K562 (cell line): ENCODE results near the gene TMEM132C. TPM values are rescaled to one million over a fixed set of nuclear protein-coding genes. Genes with fewer than 3 reads are reported as not detected.

ENCODE experiments used
- ATAC-seq: fragments of 200-7000 bp; cut with Tn5 transposase; 3 replicates; pipeline ENCODE4 v1.9.1; 2020; ENCODE audit warnings: moderate library complexity
- BruUV-seq: library from RNA; stranded (reverse); fragments of 400-500 nt; replicated peaks from 2 replicates; lab custom pipeline; 2021; lab: Mats Ljungman, UMichigan
- CTCF ChIA-PET: fragments of 300-600 bp; formaldehyde crosslinking; extraction: SDS; loops from one replicate; lab custom pipeline; 2021; ENCODE audit warnings: low intra/inter-chr PET ratio; lab: Yijun Ruan, JAX
- POLR2A ChIA-PET: fragments of 300-600, 350-650 bp; sonication (Branson Sonifier 250); formaldehyde crosslinking; extraction: SDS; loops from one replicate; lab custom pipeline; 2021; ENCODE audit warnings: antibody characterized with exemption, inconsistent platforms; lab: Yijun Ruan, JAX
- DNase-seq, 4 experiments: peaks; one replicate each; pipeline versions ENCODE4 v3.0.0 to v3.0.0-alpha.2; 2011 to 2018; ENCODE audit warnings: low spot score in 3 of 4, mixed read lengths in 3 of 4; ENCODE audit errors: extremely low read depth in 1 of 4
- FAIRE-seq: peaks from 2 replicates; lab custom pipeline; 2011; peaks lifted over from hg19 to GRCh38; lab: Jason Lieb, UNC
- H2AFZ ChIP-seq: 2 replicates; pipeline ENCODE4 v1.6.0; 2011; ENCODE audit warnings: low read depth, low read length, control low read depth, inconsistent platforms
- H3K27ac ChIP-seq: fragments of 200-600 bp; 3 replicates; pipeline ENCODE4 v1.8.0; 2011; ENCODE audit warnings: low read depth, mild to moderate bottlenecking, control low read depth, inconsistent platforms, low read length, moderate library complexity, mixed read lengths; ENCODE audit errors: extremely low read depth
- H3K27me3 ChIP-seq, 2 experiments: fragments of 300-600 bp in 1 of 2; 2 replicates in 1 of 2; 3 replicates in 1 of 2; pipeline versions ENCODE4 v1.6.0 to v1.8.0; 2011; ENCODE audit warnings: inconsistent platforms in 2 of 2, low read length in 2 of 2, mild to moderate bottlenecking in 1 of 2, mixed read lengths in 1 of 2, moderate library complexity in 1 of 2; ENCODE audit not compliant: control insufficient read depth in 2 of 2, insufficient read depth in 2 of 2
- H3K36me3 ChIP-seq: fragments of 300-600 bp; 3 replicates; pipeline ENCODE4 v1.8.0; 2011; ENCODE audit warnings: mild to moderate bottlenecking, low read length, inconsistent platforms; ENCODE audit not compliant: control insufficient read depth, insufficient read depth
- H3K4me1 ChIP-seq, 2 experiments: fragments of 200-600 bp in 1 of 2; replicated peaks in 1 of 2; 2 replicates in 1 of 2; 3 replicates in 1 of 2; pipeline versions ENCODE4 v1.5.1 to v1.8.0; 2011; ENCODE audit warnings: inconsistent platforms in 2 of 2, low read length in 2 of 2, mild to moderate bottlenecking in 1 of 2, mixed read lengths in 1 of 2, moderate library complexity in 1 of 2; ENCODE audit not compliant: control insufficient read depth in 2 of 2, insufficient read depth in 2 of 2
- H3K4me2 ChIP-seq: 2 replicates; pipeline ENCODE4 v1.6.1; 2011; ENCODE audit warnings: low read length, control low read depth, inconsistent platforms, mixed read lengths; ENCODE audit not compliant: insufficient read depth
- H3K4me3 ChIP-seq: fragments of 200-600 bp; sonication (generic), shearing (Covaris generic); 2 replicates; pipeline ENCODE4 v1.5.1; 2016; ENCODE audit warnings: control low read depth, inconsistent platforms
- H3K79me2 ChIP-seq: fragments of 200-600 bp; 3 replicates; pipeline ENCODE4 v1.8.0; 2011; ENCODE audit warnings: low read length, inconsistent platforms; ENCODE audit not compliant: control insufficient read depth, insufficient read depth
- H3K9ac ChIP-seq, 2 experiments: 2 replicates each; pipeline versions ENCODE4 v1.6.0 to v1.6.1; 2011; ENCODE audit warnings: low read depth in 2 of 2, low read length in 2 of 2, control low read depth in 1 of 2, inconsistent platforms in 1 of 2, mild to moderate bottlenecking in 1 of 2, mixed read lengths in 1 of 2; ENCODE audit not compliant: insufficient read depth in 1 of 2
- H3K9me1 ChIP-seq: one replicate; pipeline ENCODE4 v1.6.0; 2011; ENCODE audit warnings: inconsistent platforms, mild to moderate bottlenecking, low read length, moderate library complexity; ENCODE audit not compliant: control insufficient read depth, insufficient read depth
- H3K9me3 ChIP-seq: replicated peaks from 2 replicates; pipeline ENCODE4 v1.5.1; 2011; ENCODE audit warnings: low read depth, low read length, inconsistent platforms; ENCODE audit not compliant: control insufficient read depth, insufficient read depth
- H4K20me1 ChIP-seq: replicated peaks from 2 replicates; pipeline ENCODE4 v1.6.1; 2011; ENCODE audit warnings: low read length, inconsistent platforms, mixed read lengths; ENCODE audit not compliant: control insufficient read depth, insufficient read depth
- ARID2 ChIP-seq: fragments of 450-650 bp; IDR thresholded peaks from 2 replicates; pipeline ENCODE4 v1.6.1; 2017; ENCODE audit warnings: antibody characterized with exemption, mild to moderate bottlenecking
- BHLHE40 ChIP-seq: IDR thresholded peaks from 2 replicates; pipeline ENCODE4 v1.6.1; 2011; ENCODE audit warnings: low read length, improper control_type of control experiment
- BRCA1 ChIP-seq, 2 experiments: fragments of 450-650 bp in 1 of 2; sonication (generic) in 1 of 2; formaldehyde crosslinking in 1 of 2; IDR thresholded peaks; 2 replicates each; pipeline versions ENCODE4 v1.5.0 to v1.6.1; 2017 to 2020; ENCODE audit warnings: mild to moderate bottlenecking in 1 of 2, missing genetic modification reagents in 1 of 2
- CEBPB ChIP-seq: fragments of 450-650 bp; IDR thresholded peaks from 2 replicates; pipeline ENCODE4 v1.6.1; 2016; ENCODE audit warnings: missing genetic modification characterization, missing compliant biosample characterization
- JUNB ChIP-seq: fragments of 450-650 bp; formaldehyde crosslinking; conservative IDR thresholded peaks from 2 replicates; pipeline ENCODE4 v1.4.0; 2020; ENCODE audit warnings: mild to moderate bottlenecking
- MAZ ChIP-seq, 2 experiments: fragments of 450-650 bp in 1 of 2; sonication (generic) in 1 of 2; formaldehyde crosslinking; IDR thresholded peaks in 1 of 2; conservative IDR thresholded peaks in 1 of 2; 2 replicates each; pipeline versions ENCODE4 v1.4.0 to v1.5.0; 2020; ENCODE audit warnings: mild to moderate bottlenecking in 1 of 2, missing genetic modification reagents in 1 of 2
- NR4A1 ChIP-seq, 2 experiments: fragments of 250-450 bp in 1 of 2; fragments of 450-650 bp in 1 of 2; sonication (Bioruptor Pico) in 1 of 2; IDR thresholded peaks; 2 replicates each; pipeline versions ENCODE4 v1.4.0 to v1.6.1; 2016 to 2020; ENCODE audit warnings: mild to moderate bottlenecking in 2 of 2, missing compliant biosample characterization in 1 of 2, missing genetic modification characterization in 1 of 2, moderate library complexity in 1 of 2
- SIN3A ChIP-seq, 2 experiments: fragments of 150-350 bp in 1 of 2; IDR thresholded peaks; 2 replicates each; pipeline ENCODE4 v1.6.1; 2011 to 2016; ENCODE audit warnings: borderline replicate concordance in 2 of 2, low read depth in 2 of 2, low read length in 2 of 2, mild to moderate bottlenecking in 2 of 2, moderate library complexity in 2 of 2; ENCODE audit not compliant: control insufficient read depth in 1 of 2
- SNRNP70 ChIP-seq: fragments of 200-400 bp; formaldehyde crosslinking; optimal IDR thresholded peaks from 2 replicates; pipeline ENCODE3; 2017; ENCODE audit warnings: low read depth, low read length
- ZBTB8A ChIP-seq: fragments of 450-650 bp; IDR thresholded peaks from 2 replicates; pipeline ENCODE4 v1.6.1; 2018; ENCODE audit warnings: mild to moderate bottlenecking, moderate library complexity; ENCODE audit not compliant: partially characterized antibody
- ZFP36 ChIP-seq: fragments of 150-350 bp; IDR thresholded peaks from 2 replicates; pipeline ENCODE4 v1.6.1; 2018; ENCODE audit warnings: low read length, low read depth; ENCODE audit not compliant: partially characterized antibody
- ZNF140 ChIP-seq: fragments of 250-450 bp; sonication (Bioruptor Pico); IDR thresholded peaks from 2 replicates; pipeline ENCODE4 v1.8.0; 2021; ENCODE audit warnings: moderate library complexity, mild to moderate bottlenecking, inconsistent platforms
- ZNF311 ChIP-seq: fragments of 250-450 bp; sonication (Bioruptor Pico); IDR thresholded peaks from 2 replicates; pipeline ENCODE4 v1.4.0; 2020; ENCODE audit warnings: mild to moderate bottlenecking, moderate library complexity
- ZNF445 ChIP-seq: fragments of 250-450 bp; sonication (Bioruptor Pico); IDR thresholded peaks from 2 replicates; pipeline ENCODE4 v1.4.0; 2020; ENCODE audit warnings: low read depth, mild to moderate bottlenecking, moderate library complexity
- WGBS: fragments of 100-300 bp; shearing (Covaris generic); methylation state at CpG from one replicate; pipeline ENCODE4 v1.1.6; 2016; ENCODE audit warnings: low coverage, mixed read lengths; ENCODE audit not compliant: insufficient coverage; ENCODE audit errors: missing lambda C conversion rate; 5-methylcytosine and 5-hydroxymethylcytosine counted together
- in situ Hi-C: fragments of 300-500 bp; cut with MboI; formaldehyde crosslinking; loops from 4 replicates; pipeline ENCODE4 v1.15.0; 2018; ENCODE audit warnings: inconsistent platforms, mixed read lengths
- intact Hi-C: fragments of 100-400 bp; cut with micrococcal nuclease; formaldehyde crosslinking; loops from 2 replicates; pipeline ENCODE4 v1.14.2; 2022
- polyA plus RNA-seq, 8 experiments: library from polyadenylated mRNA; depleted of rRNA in 4 of 8; stranded (reverse) in 5 of 8; unstranded in 3 of 8; fragments of >200 nt; fragmentation: Nextera tagmentation in 2 of 8; fragmentation: Illumina TruSeq in 1 of 8; extraction: Ambion mirVana in 2 of 8; extraction: Trizol in 1 of 8; gene quantifications; 2 replicates each; pipeline versions ENCODE4 v1.2.1 to v1.2.3, GENCODE V29; 2011 to 2014; ENCODE audit warnings: inconsistent platforms in 1 of 8, missing spikeins in 1 of 8
- total RNA-seq, 7 experiments: library from RNA; depleted of rRNA in 6 of 7; stranded (reverse); fragments of >200 nt in 6 of 7; fragmentation: Illumina TruSeq in 2 of 7; extraction: Trizol in 2 of 7; gene quantifications; 2 replicates each; pipeline versions ENCODE4 v1.2.1 to v1.2.3, GENCODE V29; 2011 to 2021; ENCODE audit warnings: low replicate concordance in 1 of 7
- TF ChIP-seq, protein P1 (sequence below): fragments of 450-650 bp; conservative IDR thresholded peaks from 2 replicates; pipeline ENCODE4 v1.6.1; 2016; ENCODE audit warnings: missing genetic modification characterization, low read depth, mild to moderate bottlenecking, missing compliant biosample characterization, moderate library complexity
- TF ChIP-seq, protein P2 (sequence below): fragments of 250-450 bp; sonication (Bioruptor Pico); IDR thresholded peaks from 2 replicates; pipeline ENCODE4 v1.6.1; 2021; ENCODE audit warnings: mild to moderate bottlenecking
- TF ChIP-seq, protein P3 (sequence below), 3 experiments: IDR thresholded peaks in 2 of 3; conservative IDR thresholded peaks in 1 of 3; 2 replicates each; pipeline ENCODE4 v1.5.1; 2011 to 2012; ENCODE audit warnings: low read length in 3 of 3, mild to moderate bottlenecking in 3 of 3, control low read depth in 2 of 3, improper control_type of control experiment in 1 of 3, inconsistent platforms in 1 of 3, low read depth in 1 of 3, mixed read lengths in 1 of 3, moderate library complexity in 1 of 3; ENCODE audit not compliant: insufficient read depth in 2 of 3
- TF ChIP-seq, protein P4 (sequence below): fragments of 450-650 bp; formaldehyde crosslinking; IDR thresholded peaks from 2 replicates; pipeline ENCODE4 v1.4.0; 2020; ENCODE audit warnings: mild to moderate bottlenecking, moderate library complexity

The TMEM132C gene
- total and polyA plus RNA-seq, 9 of the 15 experiments (the other 6 are each of a cell fraction or from before 2014, with no cell fraction given), result not detected

DNA sequence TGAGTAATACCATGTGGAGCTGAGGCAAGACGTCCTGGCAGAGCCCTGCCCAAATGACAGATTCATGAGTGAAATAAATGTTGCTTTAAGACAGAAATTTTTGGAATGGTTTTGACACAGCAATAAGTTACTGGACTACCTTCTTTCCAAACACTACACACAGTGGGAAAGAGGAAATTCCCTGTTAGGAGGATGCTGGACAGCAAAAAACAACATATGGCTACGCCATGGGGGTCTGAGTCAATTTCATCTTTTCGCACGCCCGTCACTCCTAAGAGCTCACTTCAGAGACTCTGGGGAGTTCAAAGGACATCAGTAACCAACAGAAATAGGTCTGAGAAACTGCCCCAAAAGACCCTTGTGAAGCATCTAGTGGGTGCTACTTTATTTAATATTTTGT lies 55.4 kb downstream of the TMEM132C start:
- 5% methylated on average over 5 of the region's 5 CpGs for WGBS
- H3K4me1 ChIP-seq, result peaks cover 0 to 3% of the 10 kb centered on the region in 2 experiments; a peak in 1 of 5 replicates
- ATAC-seq, result no peak
- no peaks in the 10 kb centered on the region for H3K9me1 ChIP-seq
- no peaks in the 10 kb centered on the region for H3K79me2 ChIP-seq
- no peaks in the 10 kb centered on the region for H3K27me3 ChIP-seq
- H3K9me3 ChIP-seq, result no peaks in the 10 kb centered on the region
- no TSS peak for BruUV-seq
- no peaks in the 10 kb centered on the region for H4K20me1 ChIP-seq
- H3K9ac ChIP-seq, result no peak overlapping the region
- no peaks in the 10 kb centered on the region for H3K36me3 ChIP-seq
- FAIRE-seq, result no peak
- H3K27ac ChIP-seq, result no peak overlapping the region
- H2AFZ ChIP-seq, result no peak overlapping the region
- POLR2A ChIA-PET, result interaction anchor here (0.6 kb wide), 1 partner anchor 16 kb away, joined by 3 read pairs; no protein-coding TSS in a partner anchor
- DNase-seq, result no peak
- no peak overlapping the region for H3K4me2 ChIP-seq
- in situ Hi-C loops (no loop called here), intact Hi-C loops (no loop called here)
- no peak overlapping the region for H3K4me3 ChIP-seq
- CTCF ChIA-PET, result no interaction called here
- TF ChIP-seq, protein P1, sequence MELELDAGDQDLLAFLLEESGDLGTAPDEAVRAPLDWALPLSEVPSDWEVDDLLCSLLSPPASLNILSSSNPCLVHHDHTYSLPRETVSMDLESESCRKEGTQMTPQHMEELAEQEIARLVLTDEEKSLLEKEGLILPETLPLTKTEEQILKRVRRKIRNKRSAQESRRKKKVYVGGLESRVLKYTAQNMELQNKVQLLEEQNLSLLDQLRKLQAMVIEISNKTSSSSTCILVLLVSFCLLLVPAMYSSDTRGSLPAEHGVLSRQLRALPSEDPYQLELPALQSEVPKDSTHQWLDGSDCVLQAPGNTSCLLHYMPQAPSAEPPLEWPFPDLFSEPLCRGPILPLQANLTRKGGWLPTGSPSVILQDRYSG, result no peak
- TF ChIP-seq ZBTB8A, result no peak
- TF ChIP-seq BHLHE40, result no peak
- TF ChIP-seq, protein P2, sequence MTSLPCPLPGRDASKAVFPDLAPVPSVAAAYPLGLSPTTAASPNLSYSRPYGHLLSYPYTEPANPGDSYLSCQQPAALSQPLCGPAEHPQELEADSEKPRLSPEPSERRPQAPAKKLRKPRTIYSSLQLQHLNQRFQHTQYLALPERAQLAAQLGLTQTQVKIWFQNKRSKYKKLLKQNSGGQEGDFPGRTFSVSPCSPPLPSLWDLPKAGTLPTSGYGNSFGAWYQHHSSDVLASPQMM, result no peak
- no peak for TF ChIP-seq JUNB (CRISPR knock-in tag)
- TF ChIP-seq ZNF445, result no peak
- TF ChIP-seq, protein P3, sequence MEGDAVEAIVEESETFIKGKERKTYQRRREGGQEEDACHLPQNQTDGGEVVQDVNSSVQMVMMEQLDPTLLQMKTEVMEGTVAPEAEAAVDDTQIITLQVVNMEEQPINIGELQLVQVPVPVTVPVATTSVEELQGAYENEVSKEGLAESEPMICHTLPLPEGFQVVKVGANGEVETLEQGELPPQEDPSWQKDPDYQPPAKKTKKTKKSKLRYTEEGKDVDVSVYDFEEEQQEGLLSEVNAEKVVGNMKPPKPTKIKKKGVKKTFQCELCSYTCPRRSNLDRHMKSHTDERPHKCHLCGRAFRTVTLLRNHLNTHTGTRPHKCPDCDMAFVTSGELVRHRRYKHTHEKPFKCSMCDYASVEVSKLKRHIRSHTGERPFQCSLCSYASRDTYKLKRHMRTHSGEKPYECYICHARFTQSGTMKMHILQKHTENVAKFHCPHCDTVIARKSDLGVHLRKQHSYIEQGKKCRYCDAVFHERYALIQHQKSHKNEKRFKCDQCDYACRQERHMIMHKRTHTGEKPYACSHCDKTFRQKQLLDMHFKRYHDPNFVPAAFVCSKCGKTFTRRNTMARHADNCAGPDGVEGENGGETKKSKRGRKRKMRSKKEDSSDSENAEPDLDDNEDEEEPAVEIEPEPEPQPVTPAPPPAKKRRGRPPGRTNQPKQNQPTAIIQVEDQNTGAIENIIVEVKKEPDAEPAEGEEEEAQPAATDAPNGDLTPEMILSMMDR (IDR thresholded peaks at IDR 0.05 in 2 of 3, conservative IDR thresholded peaks at IDR 0.05 in 1 of 3; ENCODE audit: insufficient read depth in 2 of 3, low read depth in 1 of 3, low read length in 3 of 3), result no peak
- TF ChIP-seq ZNF140 (CRISPR knock-in tag), result no peak
- no peak for TF ChIP-seq SNRNP70
- TF ChIP-seq ZNF311 (CRISPR knock-in tag), result no peak
- TF ChIP-seq ARID2, result no peak
- no peak for TF ChIP-seq BRCA1 (IDR thresholded peaks at IDR 0.05)
- no peak for TF ChIP-seq BRCA1 (CRISPR knock-in tag; IDR thresholded peaks at IDR 0.05)
- TF ChIP-seq, protein P4, sequence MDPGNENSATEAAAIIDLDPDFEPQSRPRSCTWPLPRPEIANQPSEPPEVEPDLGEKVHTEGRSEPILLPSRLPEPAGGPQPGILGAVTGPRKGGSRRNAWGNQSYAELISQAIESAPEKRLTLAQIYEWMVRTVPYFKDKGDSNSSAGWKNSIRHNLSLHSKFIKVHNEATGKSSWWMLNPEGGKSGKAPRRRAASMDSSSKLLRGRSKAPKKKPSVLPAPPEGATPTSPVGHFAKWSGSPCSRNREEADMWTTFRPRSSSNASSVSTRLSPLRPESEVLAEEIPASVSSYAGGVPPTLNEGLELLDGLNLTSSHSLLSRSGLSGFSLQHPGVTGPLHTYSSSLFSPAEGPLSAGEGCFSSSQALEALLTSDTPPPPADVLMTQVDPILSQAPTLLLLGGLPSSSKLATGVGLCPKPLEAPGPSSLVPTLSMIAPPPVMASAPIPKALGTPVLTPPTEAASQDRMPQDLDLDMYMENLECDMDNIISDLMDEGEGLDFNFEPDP (CRISPR knock-in tag), result no peak
- no peak for TF ChIP-seq SIN3A (IDR thresholded peaks at IDR 0.05; ENCODE audit: borderline replicate concordance in 2 of 2, control insufficient read depth in 1 of 2, low read depth in 2 of 2, low read length in 2 of 2)
- no peak for TF ChIP-seq CEBPB (tag)
- TF ChIP-seq NR4A1 (CRISPR knock-in tag; IDR thresholded peaks at IDR 0.05), result no peak
- no peak for TF ChIP-seq NR4A1 (tag; IDR thresholded peaks at IDR 0.05)
- TF ChIP-seq ZFP36, result no peak
- no peak for TF ChIP-seq MAZ (CRISPR knock-in tag; conservative IDR thresholded peaks at IDR 0.05 in 1 of 2, IDR thresholded peaks at IDR 0.05 in 1 of 2)
